ENCODE measurements around the gene DEDD.

Gene DEDD

GRCh38 chr1:161111117-161111516 lies 21.4 kb downstream of the DEDD start:
- Mint-ChIP-seq H3K36me3 (peaks cover 31% of the 10 kb centered on the region), H3K4me3 (no peak overlapping the region), H3K27ac (no peak overlapping the region), H3K27me3 (no peaks in the 10 kb centered on the region), H3K4me1 (peaks cover 36% of the 10 kb centered on the region), H3K9me3 (no peaks in the 10 kb centered on the region)
- CTCF ChIA-PET, result interaction anchor here (2.0 kb wide), 1 partner anchor 13 kb away, joined by 7 read pairs; the partner anchor contains the start of gene KLHDC9
- DNase-seq, result no peak

DNA sequence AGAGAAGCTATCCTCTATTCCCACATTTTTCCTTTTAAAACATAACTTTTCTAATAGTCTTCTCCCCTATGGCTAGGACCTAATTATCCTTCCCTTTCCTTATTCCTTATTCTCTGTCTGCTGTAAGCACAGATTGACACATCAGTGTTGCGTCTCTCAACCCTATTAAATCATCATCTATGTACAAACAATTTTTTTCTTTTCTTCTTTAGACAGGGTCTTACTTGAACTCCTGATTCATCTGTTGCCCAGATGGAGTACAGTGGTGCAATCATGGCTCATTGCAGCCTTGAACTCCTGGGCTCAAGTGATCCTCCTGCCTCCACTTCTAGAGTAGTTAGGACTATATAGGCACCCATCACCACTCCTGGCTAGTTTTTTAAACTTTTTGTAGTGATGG lies 26.0 kb downstream of the DEDD start:
- no peak overlapping the region for H3K27ac Mint-ChIP-seq
- no peak for DNase-seq
- CTCF ChIA-PET, result interaction anchor here (0.6 kb wide), 1 partner anchor 146 kb away, joined by 4 read pairs; no protein-coding TSS in a partner anchor
- peaks cover 24% of the 10 kb centered on the region for H3K36me3 Mint-ChIP-seq
- peaks cover 3% of the 10 kb centered on the region for H3K4me1 Mint-ChIP-seq
- H3K4me3 Mint-ChIP-seq, result no peak overlapping the region
- no peaks in the 10 kb centered on the region for H3K9me3 Mint-ChIP-seq
- H3K27me3 Mint-ChIP-seq, result no peaks in the 10 kb centered on the region

DNA sequence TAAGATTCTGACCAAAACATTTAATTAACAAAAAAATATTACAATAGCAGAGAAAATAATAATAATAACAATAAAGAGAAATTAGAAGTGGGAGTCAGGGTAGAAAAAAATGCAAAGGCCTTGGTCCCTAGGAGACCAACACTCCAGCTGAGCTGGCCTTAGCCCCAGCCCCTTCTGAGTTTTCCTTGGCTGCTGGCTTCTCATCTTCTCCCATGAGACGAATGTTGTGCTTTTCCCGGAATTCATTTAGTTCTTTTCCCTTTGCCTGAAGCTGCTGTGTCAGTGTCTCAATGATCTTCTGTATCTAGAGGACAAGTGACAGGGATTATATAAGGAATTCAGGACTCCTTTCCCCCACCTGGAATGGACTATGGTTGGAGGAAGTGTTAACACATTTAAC lies 31.9 kb downstream of the DEDD start:
- H3K4me3 Mint-ChIP-seq, result no peak overlapping the region
- H3K9me3 Mint-ChIP-seq, result no peaks in the 10 kb centered on the region
- no peak overlapping the region for H3K27ac Mint-ChIP-seq
- peaks cover 27% of the 10 kb centered on the region for H3K4me1 Mint-ChIP-seq
- no peak for DNase-seq
- H3K27me3 Mint-ChIP-seq, result peaks cover 25% of the 10 kb centered on the region
- CTCF ChIA-PET, result interaction anchor here (1.6 to 9.6 kb wide), 4 partner anchors 29 to 105 kb away, joined by 4 to 196 read pairs (median 42); partner anchors contain the start of gene ARHGAP30
- H3K36me3 Mint-ChIP-seq, result peaks cover 25% of the 10 kb centered on the region

DNA sequence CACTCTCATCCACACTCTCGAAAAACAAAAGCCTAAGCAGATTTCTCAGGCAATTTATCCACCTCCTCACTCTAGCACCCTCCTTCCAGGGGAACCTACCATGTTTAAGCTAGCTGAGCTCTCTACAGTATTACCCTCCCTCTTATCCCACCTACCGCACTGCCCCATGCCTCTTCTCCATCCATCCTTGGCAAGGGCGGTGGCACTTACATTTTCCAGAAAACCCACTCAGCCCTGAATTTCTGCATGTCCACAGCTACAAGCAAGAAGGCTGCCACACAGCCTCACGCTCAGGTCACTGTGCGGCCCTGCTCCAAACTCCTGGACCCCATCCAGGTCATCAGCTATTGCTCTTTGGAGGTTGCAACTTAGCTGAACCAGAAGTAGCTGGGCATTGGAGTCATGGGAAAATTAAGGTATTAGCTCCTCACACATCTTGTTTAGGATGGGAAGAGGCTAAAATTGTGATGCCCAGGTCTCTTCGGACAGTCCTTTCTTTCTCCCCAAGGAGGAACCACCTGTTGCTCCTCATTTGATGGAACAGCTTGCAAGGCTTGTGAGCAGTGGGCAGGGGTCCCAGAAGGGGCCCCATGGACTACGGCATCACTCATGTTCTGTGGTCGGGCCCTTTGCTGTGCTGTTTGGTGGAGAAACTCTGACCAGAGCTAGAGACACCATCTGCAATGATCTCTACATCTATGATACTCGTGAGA lies 33.2 kb downstream of the DEDD start:
- peak overlapping the region; percentile 81 for H3K4me3 Mint-ChIP-seq
- no peaks in the 10 kb centered on the region for H3K9me3 Mint-ChIP-seq
- H3K36me3 Mint-ChIP-seq, result peaks cover 23% of the 10 kb centered on the region
- peaks cover 23% of the 10 kb centered on the region for H3K4me1 Mint-ChIP-seq
- H3K27me3 Mint-ChIP-seq, result peaks cover 38% of the 10 kb centered on the region
- H3K27ac Mint-ChIP-seq, result no peak overlapping the region
- no peak for DNase-seq
- CTCF ChIA-PET, result interaction anchor here (1.0 to 9.6 kb wide), 11 partner anchors 10 to 147 kb away, joined by 3 to 196 read pairs (median 6); partner anchors contain the start of genes ARHGAP30, NECTIN4, NIT1 and PFDN2

DNA sequence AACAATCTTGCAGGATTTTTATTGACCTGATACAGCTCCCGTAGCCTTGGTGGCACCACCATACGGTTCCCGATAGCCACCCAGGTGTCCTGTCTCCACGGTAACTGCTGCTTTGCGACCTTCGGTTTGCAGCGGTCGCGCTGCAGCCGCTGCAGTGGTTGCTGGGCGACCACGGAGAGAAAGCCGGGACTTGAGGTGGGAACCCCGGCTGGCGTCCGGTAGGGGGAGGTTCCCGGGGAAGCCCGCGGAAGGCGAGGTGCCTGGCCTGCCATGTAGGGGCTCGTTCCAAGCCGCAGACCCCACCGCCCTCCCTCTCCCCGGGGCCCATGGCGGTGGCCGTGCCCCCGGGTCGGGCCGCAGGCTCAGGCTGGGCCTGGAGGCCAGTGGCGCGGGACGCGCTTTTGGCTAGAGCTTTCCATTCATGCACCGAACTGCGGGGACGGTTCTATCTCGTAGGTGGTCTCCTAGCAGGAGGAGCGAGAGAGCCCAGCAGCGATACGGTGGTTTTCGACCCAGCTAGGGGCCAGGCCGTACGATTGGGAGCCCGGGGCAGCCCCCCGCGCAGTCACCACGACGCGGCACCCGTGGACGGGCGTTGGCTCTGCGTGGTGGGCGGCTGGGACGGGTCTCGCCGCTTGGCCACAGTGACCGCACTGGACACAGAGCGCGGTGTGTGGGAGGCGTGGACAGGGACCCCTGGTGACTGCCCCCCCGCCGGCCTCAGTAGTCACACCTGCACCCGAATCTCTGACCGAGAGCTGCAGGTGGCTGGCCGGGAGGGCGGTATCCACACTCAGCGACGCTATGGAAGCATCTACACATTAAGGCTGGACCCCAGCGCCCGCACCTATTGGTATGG lies 34.0 kb downstream of the DEDD start, which contains the start of gene KLHDC9:
Gene KLHDC9, plus strand, starts transcription at position 152 of the 859 bp plus-strand sequence. Its CDS starts 175 bp downstream, at position 327.
- Mint-ChIP-seq H3K4me3 (peak within 1 kb of the TSS; percentile 81), H3K27me3 (peaks cover 41% of the 10 kb centered on the region), H3K9me3 (no peaks in the 10 kb centered on the region), H3K4me1 (peaks cover 26% of the 10 kb centered on the region), H3K27ac (peak within 1 kb of the TSS; percentile 89), H3K36me3 (peaks cover 23% of the 10 kb centered on the region)
- DNase-seq, result peak; percentile 85
- CTCF ChIA-PET, result interaction anchor here (0.6 to 9.6 kb wide), 28 partner anchors 9 to 728 kb away, joined by 3 to 196 read pairs (median 6); partner anchors contain the start of genes ARHGAP30, NECTIN4, NIT1 and PFDN2

DNA sequence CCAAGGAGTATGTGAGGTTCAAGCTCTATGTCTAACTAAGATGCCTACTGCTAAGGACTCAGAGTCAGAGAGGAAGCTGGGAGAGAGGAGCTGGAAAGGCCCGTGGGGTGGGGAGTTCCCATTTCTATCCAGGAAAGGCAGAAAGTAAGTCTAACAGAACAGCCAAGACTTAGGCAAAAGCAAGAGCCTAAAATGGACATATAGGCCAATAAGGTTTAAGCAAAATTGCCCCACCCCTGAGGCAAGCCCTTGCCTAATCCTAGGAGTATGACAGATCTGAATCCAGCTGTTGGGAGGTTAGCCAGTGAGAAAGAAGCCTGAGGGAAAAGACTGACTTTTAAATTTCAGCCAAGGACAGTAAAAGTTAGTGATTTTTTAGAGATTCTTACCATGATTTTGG lies 35.9 kb downstream of the DEDD start:
- no peak for DNase-seq
- H3K27ac Mint-ChIP-seq, result peak overlapping the region; percentile 30
- no peaks in the 10 kb centered on the region for H3K9me3 Mint-ChIP-seq
- peaks cover 40% of the 10 kb centered on the region for H3K4me1 Mint-ChIP-seq
- H3K4me3 Mint-ChIP-seq, result no peak overlapping the region
- H3K36me3 Mint-ChIP-seq, result peaks cover 18% of the 10 kb centered on the region
- CTCF ChIA-PET, result interaction anchor here (0.8 to 9.6 kb wide), 17 partner anchors 9 to 262 kb away, joined by 3 to 196 read pairs (median 7); partner anchors contain the start of genes ARHGAP30, F11R, TSTD1 and USF1
- peaks cover 41% of the 10 kb centered on the region for H3K27me3 Mint-ChIP-seq

- Mint-ChIP-seq H3K9me3 (no peaks in the 10 kb centered on the region), H3K4me3 (no peak overlapping the region), H3K36me3 (peaks cover 16% of the 10 kb centered on the region), H3K27me3 (peaks cover 41% of the 10 kb centered on the region), H3K27ac (no peak overlapping the region), H3K4me1 (peaks cover 41% of the 10 kb centered on the region)
- CTCF ChIA-PET, result interaction anchor here (1.3 to 9.6 kb wide), 11 partner anchors 9 to 100 kb away, joined by 3 to 196 read pairs (median 10); partner anchors contain the start of genes ARHGAP30, TSTD1 and USF1
- DNase-seq, result no peak
Observed at GRCh38 chr1:161096015-161096414, 36.5 kb downstream of the DEDD start.

DNA sequence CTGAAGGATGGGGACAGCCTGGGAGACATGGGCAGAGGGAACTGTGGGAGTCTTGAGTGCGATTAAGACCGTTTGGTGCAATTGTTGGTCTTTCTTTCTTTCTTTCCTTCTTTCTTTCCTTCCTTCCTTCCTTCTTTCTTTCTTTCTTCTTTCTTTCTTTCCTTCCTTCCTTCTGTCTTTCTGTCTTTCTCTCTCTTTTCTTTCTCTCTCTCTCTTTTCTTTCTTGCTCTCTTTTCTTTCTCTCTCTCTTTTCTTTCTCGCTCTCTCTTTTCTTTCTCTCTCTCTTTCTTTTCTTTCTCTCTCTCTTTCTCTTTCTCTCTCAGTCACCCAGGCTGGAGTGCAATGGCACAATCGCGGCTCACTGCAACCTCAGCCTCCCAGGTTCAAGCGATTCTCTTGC lies 37.2 kb downstream of the DEDD start:
- H3K36me3 Mint-ChIP-seq, result peaks cover 14% of the 10 kb centered on the region
- peaks cover 49% of the 10 kb centered on the region for H3K4me1 Mint-ChIP-seq
- H3K9me3 Mint-ChIP-seq, result no peaks in the 10 kb centered on the region
- CTCF ChIA-PET, result interaction anchor here (0.9 to 9.6 kb wide), 5 partner anchors 19 to 106 kb away, joined by 3 to 196 read pairs (median 5); partner anchors contain the start of genes ARHGAP30 and TSTD1
- H3K4me3 Mint-ChIP-seq, result no peak overlapping the region
- peaks cover 41% of the 10 kb centered on the region for H3K27me3 Mint-ChIP-seq
- no peak for DNase-seq
- H3K27ac Mint-ChIP-seq, result peak overlapping the region; percentile 25

DNA sequence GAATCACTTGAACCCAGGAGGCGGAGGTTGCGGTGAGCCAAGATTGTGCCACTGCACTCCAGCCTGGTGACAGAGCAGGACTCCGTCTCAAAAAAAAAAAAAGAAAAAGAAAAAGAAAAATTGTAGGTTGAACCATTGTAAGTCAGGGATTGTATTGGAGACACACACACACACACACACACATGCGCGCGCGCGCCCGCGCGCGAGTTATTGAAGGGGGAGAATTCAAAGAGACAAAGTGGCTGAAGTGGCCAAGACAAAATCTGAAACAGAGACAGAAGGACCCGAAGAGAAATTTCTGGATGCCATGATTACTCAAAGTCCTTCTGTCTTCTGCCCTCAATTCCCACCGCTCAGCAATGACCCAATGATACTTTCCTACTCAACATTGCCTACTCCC lies 38.0 kb downstream of the DEDD start:
- CTCF ChIA-PET, result interaction anchor here (0.9 to 9.6 kb wide), 5 partner anchors 18 to 105 kb away, joined by 3 to 196 read pairs (median 5); partner anchors contain the start of genes ARHGAP30 and TSTD1
- Mint-ChIP-seq H3K9me3 (no peaks in the 10 kb centered on the region), H3K4me3 (no peak overlapping the region), H3K4me1 (peaks cover 51% of the 10 kb centered on the region), H3K36me3 (peaks cover 8% of the 10 kb centered on the region), H3K27me3 (peaks cover 41% of the 10 kb centered on the region), H3K27ac (no peak overlapping the region)
- no peak for DNase-seq

DNA sequence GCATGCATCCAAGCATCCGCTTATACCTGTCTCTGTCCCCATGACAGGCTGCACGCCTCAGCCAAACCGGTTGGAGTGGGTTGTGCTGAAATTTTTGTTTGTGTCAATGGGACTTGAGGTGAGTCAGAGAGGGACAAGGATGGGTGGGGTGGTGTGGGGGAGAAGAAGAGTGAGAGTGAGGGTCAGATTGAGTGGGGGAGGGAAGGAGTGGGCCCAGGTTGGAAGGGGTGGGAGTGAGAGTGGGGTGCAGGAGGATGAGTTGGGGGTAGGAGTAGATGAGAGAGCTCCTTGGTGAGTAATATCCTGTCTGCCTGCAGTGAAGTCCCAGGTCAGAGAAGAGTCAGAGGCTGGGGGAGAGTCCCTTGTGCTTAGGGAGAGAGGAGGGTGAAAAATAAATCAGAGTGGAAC lies 39.8 kb downstream of the DEDD start:
- no peaks in the 10 kb centered on the region for H3K9me3 Mint-ChIP-seq
- H3K4me3 Mint-ChIP-seq, result no peak overlapping the region
- H3K36me3 Mint-ChIP-seq, result no peaks in the 10 kb centered on the region
- CTCF ChIA-PET, result interaction anchor here (9.6 kb wide), 1 partner anchor 21 kb away, joined by 196 read pairs; the partner anchor contains the start of gene ARHGAP30
- peaks cover 36% of the 10 kb centered on the region for H3K27me3 Mint-ChIP-seq
- peak; percentile 34 for DNase-seq
- no peak overlapping the region for H3K27ac Mint-ChIP-seq
- H3K4me1 Mint-ChIP-seq, result peaks cover 39% of the 10 kb centered on the region

- H3K27ac Mint-ChIP-seq, result no peak overlapping the region
- no peaks in the 10 kb centered on the region for H3K9me3 Mint-ChIP-seq
- CTCF ChIA-PET, result interaction anchor here (9.6 kb wide), 1 partner anchor 20 kb away, joined by 196 read pairs; the partner anchor contains the start of gene ARHGAP30
- H3K4me3 Mint-ChIP-seq, result no peak overlapping the region
- H3K36me3 Mint-ChIP-seq, result no peaks in the 10 kb centered on the region
- H3K27me3 Mint-ChIP-seq, result peaks cover 36% of the 10 kb centered on the region
- no peak for DNase-seq
- peaks cover 32% of the 10 kb centered on the region for H3K4me1 Mint-ChIP-seq
Observed at GRCh38 chr1:161091796-161092507, 40.5 kb downstream of the DEDD start.

GRCh38 chr1:161091093-161091492 lies 41.4 kb downstream of the DEDD start:
- CTCF ChIA-PET, result interaction anchor here (1.4 kb wide), 1 partner anchor 20 kb away, joined by 7 read pairs; no protein-coding TSS in a partner anchor
- no peaks in the 10 kb centered on the region for H3K36me3 Mint-ChIP-seq
- no peak overlapping the region for H3K27ac Mint-ChIP-seq
- H3K27me3 Mint-ChIP-seq, result peaks cover 37% of the 10 kb centered on the region
- no peaks in the 10 kb centered on the region for H3K9me3 Mint-ChIP-seq
- H3K4me1 Mint-ChIP-seq, result peaks cover 28% of the 10 kb centered on the region
- no peak for DNase-seq
- no peak overlapping the region for H3K4me3 Mint-ChIP-seq

- CTCF ChIA-PET, result interaction anchor here (0.5 to 1.4 kb wide), 2 partner anchors 19 to 28 kb away, joined by 3 to 7 read pairs; no protein-coding TSS in a partner anchor
- Mint-ChIP-seq H3K9me3 (no peaks in the 10 kb centered on the region), H3K27me3 (peaks cover 38% of the 10 kb centered on the region), H3K27ac (no peak overlapping the region), H3K4me3 (no peak overlapping the region), H3K36me3 (no peaks in the 10 kb centered on the region), H3K4me1 (peaks cover 28% of the 10 kb centered on the region)
- no peak for DNase-seq
Observed at GRCh38 chr1:161090617-161091016, 41.9 kb downstream of the DEDD start.

All from activated naive CD4-positive, alpha-beta T cell treated with anti-CD3 and anti-CD28 coated beads, Interleukin-2, amount 10 ng/mL, durations not matched to agents 7 days and 5 days (primary cell).